Mesenchymal stem cell (in vitro differentiated cells and primary cell): ENCODE results near the gene SLC4A11.

Experiments
- DNase-seq: peaks from one replicate; pipeline ENCODE4 v3.0.0-alpha.2; 2013
- H2AFZ ChIP-seq: one replicate; pipeline ENCODE4 v1.6.1; 2013; ENCODE audit warnings: low read depth, mild to moderate bottlenecking, control low read depth, inconsistent platforms, low read length, moderate library complexity
- H2AK5ac ChIP-seq: 2 replicates; pipeline ENCODE4 v1.6.1; 2013; ENCODE audit warnings: low read length, moderate library complexity, mild to moderate bottlenecking, inconsistent platforms; ENCODE audit not compliant: severe bottlenecking
- H2BK120ac ChIP-seq: one replicate; pipeline ENCODE4 v1.6.1; 2013; ENCODE audit warnings: low read depth, mild to moderate bottlenecking, inconsistent platforms, low read length, moderate library complexity
- H2BK12ac ChIP-seq, 2 experiments: one replicate each; pipeline ENCODE4 v1.6.1; 2013; ENCODE audit warnings: inconsistent platforms in 2 of 2, low read length in 2 of 2, mild to moderate bottlenecking in 2 of 2, moderate library complexity in 2 of 2, control low read depth in 1 of 2
- H2BK15ac ChIP-seq: one replicate; pipeline ENCODE4 v1.6.1; 2013; ENCODE audit warnings: mild to moderate bottlenecking, low read depth, inconsistent platforms; ENCODE audit not compliant: poor library complexity, severe bottlenecking
- H2BK5ac ChIP-seq: 2 replicates; pipeline ENCODE4 v1.6.1; 2013; ENCODE audit warnings: low read depth, mild to moderate bottlenecking, low read length, control low read depth, inconsistent platforms; ENCODE audit not compliant: poor library complexity, severe bottlenecking
- H3K14ac ChIP-seq, 2 experiments: one replicate each; pipeline ENCODE4 v1.6.1; 2013; ENCODE audit warnings: inconsistent platforms in 2 of 2, low read length in 2 of 2, control low read depth in 1 of 2, mild to moderate bottlenecking in 1 of 2, moderate library complexity in 1 of 2
- H3K18ac ChIP-seq, 2 experiments: one replicate each; pipeline ENCODE4 v1.6.1; 2013; ENCODE audit warnings: inconsistent platforms in 2 of 2, low read length in 2 of 2, control low read depth in 1 of 2, low read depth in 1 of 2, mild to moderate bottlenecking in 1 of 2
- H3K23ac ChIP-seq, 2 experiments: one replicate each; pipeline ENCODE4 v1.6.1; 2013; ENCODE audit warnings: inconsistent platforms in 2 of 2, low read length in 2 of 2, mild to moderate bottlenecking in 2 of 2, moderate library complexity in 2 of 2, control low read depth in 1 of 2
- H3K27ac ChIP-seq: 2 replicates; pipeline ENCODE4 v1.5.1; 2013; ENCODE audit warnings: mild to moderate bottlenecking, moderate library complexity, low read length, control low read depth, inconsistent platforms; ENCODE audit not compliant: poor library complexity, severe bottlenecking
- H3K27me3 ChIP-seq, 2 experiments: 2 replicates each; pipeline versions ENCODE4 v1.6.1 to v1.7.0; 2013; ENCODE audit warnings: low read length in 2 of 2, mild to moderate bottlenecking in 2 of 2, moderate library complexity in 2 of 2, control low read depth in 1 of 2, inconsistent platforms in 1 of 2; ENCODE audit not compliant: control insufficient read depth in 1 of 2, insufficient read depth in 1 of 2
- H3K36me3 ChIP-seq, 2 experiments: 2 replicates each; pipeline versions ENCODE4 v1.6.1 to v1.7.0; 2013; ENCODE audit warnings: low read length in 2 of 2, control low read depth in 1 of 2, inconsistent platforms in 1 of 2, low read depth in 1 of 2, mild to moderate bottlenecking in 1 of 2; ENCODE audit not compliant: insufficient read depth in 2 of 2, control insufficient read depth in 1 of 2
- H3K4ac ChIP-seq, 2 experiments: one replicate each; pipeline ENCODE4 v1.6.1; 2013; ENCODE audit warnings: inconsistent platforms in 2 of 2, low read length in 2 of 2, mild to moderate bottlenecking in 2 of 2, moderate library complexity in 2 of 2, control low read depth in 1 of 2, low read depth in 1 of 2
- H3K4me1 ChIP-seq: 2 replicates; pipeline ENCODE4 v1.6.1; 2013; ENCODE audit warnings: low read depth, low read length, control low read depth; ENCODE audit not compliant: control insufficient read depth, insufficient read depth
- H3K4me2 ChIP-seq: 2 replicates; pipeline ENCODE4 v1.6.1; 2013; ENCODE audit warnings: low read length, mild to moderate bottlenecking, inconsistent platforms; ENCODE audit not compliant: poor library complexity, severe bottlenecking
- H3K4me3 ChIP-seq, 2 experiments: 2 replicates each; pipeline versions ENCODE4 v1.5.1 to v1.7.0; 2013; ENCODE audit warnings: low read length in 2 of 2, mild to moderate bottlenecking in 2 of 2, control low read depth in 1 of 2, low read depth in 1 of 2; ENCODE audit not compliant: insufficient read depth in 1 of 2
- H3K79me1 ChIP-seq: replicated peaks from 2 replicates; pipeline ENCODE4 v1.6.1; 2013; ENCODE audit warnings: mild to moderate bottlenecking, control low read depth, low read length, inconsistent platforms; ENCODE audit not compliant: poor library complexity, severe bottlenecking
- H3K9ac ChIP-seq: 2 replicates; pipeline ENCODE4 v1.7.0; 2013; ENCODE audit warnings: mild to moderate bottlenecking, low read length, moderate library complexity
- H3K9me3 ChIP-seq: 2 replicates; pipeline ENCODE4 v1.7.0; 2013; ENCODE audit warnings: mild to moderate bottlenecking, low read length; ENCODE audit not compliant: control insufficient read depth
- H4K8ac ChIP-seq: one replicate; pipeline ENCODE4 v1.6.1; 2013; ENCODE audit warnings: inconsistent platforms, mild to moderate bottlenecking, low read length, moderate library complexity
- H4K91ac ChIP-seq: one replicate; pipeline ENCODE4 v1.6.1; 2013; ENCODE audit warnings: mild to moderate bottlenecking, low read length, inconsistent platforms
- WGBS: methylation state at CpG from one replicate; pipeline ENCODE4 v1.1.7; 2013; ENCODE audit warnings: mixed read lengths; 5-methylcytosine and 5-hydroxymethylcytosine counted together

The SLC4A11 gene

GRCh38 chr20:3275966-3276679 is 37.1 kb upstream of the SLC4A11 start:
- 94% methylated on average over 2 of the region's 2 CpGs for WGBS
- no peak for DNase-seq

GRCh38 chr20:3275064-3275935 is 36.3 kb upstream of the SLC4A11 start:
- Histone ChIP-seq H2BK5ac (no peak overlapping the region), H4K91ac (no peak overlapping the region), H2AFZ (no peak overlapping the region), H3K4me2 (no peak overlapping the region), H3K27ac (no peak overlapping the region), H3K27me3 (no peaks in the 10 kb centered on the region), H3K4ac (no peak overlapping the region), H2BK120ac (no peak overlapping the region), H2BK15ac (no peak overlapping the region), H2AK5ac (no peak overlapping the region), H4K8ac (no peak overlapping the region), H3K79me1 (no peaks in the 10 kb centered on the region), H3K9ac (peak overlapping the region; percentile 9), H3K9me3 (no peaks in the 10 kb centered on the region), H3K4me1 (no peaks in the 10 kb centered on the region), H3K14ac (no peak overlapping the region), H3K36me3 (peaks cover 57 to 73% of the 10 kb centered on the region in 2 experiments), H2BK12ac (no peak overlapping the region), H3K18ac (no peak overlapping the region), H3K23ac (no peak overlapping the region), H3K4me3 (no peak overlapping the region)
- no peak for DNase-seq
- 93% methylated on average over 5 of the region's 5 CpGs for WGBS

More at GRCh38 chr20:3275966-3276679, 37.1 kb upstream of the SLC4A11 start:
- H2BK120ac ChIP-seq = no peak overlapping the region
- H2BK5ac ChIP-seq = no peak overlapping the region
- H2BK15ac ChIP-seq = no peak overlapping the region
- H3K9ac ChIP-seq = peak overlapping the region; percentile 9
- H3K4me3 ChIP-seq = no peak overlapping the region
- no peaks in the 10 kb centered on the region for H3K9me3 ChIP-seq
- no peak overlapping the region for H3K27ac ChIP-seq
- H3K18ac ChIP-seq = no peak overlapping the region
- H2AFZ ChIP-seq = no peak overlapping the region
- no peaks in the 10 kb centered on the region for H3K4me1 ChIP-seq
- H2AK5ac ChIP-seq = no peak overlapping the region
- no peak overlapping the region for H3K23ac ChIP-seq
- H3K27me3 ChIP-seq = no peaks in the 10 kb centered on the region
- no peak overlapping the region for H3K4ac ChIP-seq
- H4K8ac ChIP-seq = no peak overlapping the region
- H4K91ac ChIP-seq = no peak overlapping the region
- H3K36me3 ChIP-seq = peaks cover 58 to 76% of the 10 kb centered on the region in 2 experiments
- no peak overlapping the region for H2BK12ac ChIP-seq
- no peaks in the 10 kb centered on the region for H3K79me1 ChIP-seq
- no peak overlapping the region for H3K4me2 ChIP-seq
- H3K14ac ChIP-seq = no peak overlapping the region

GRCh38 chr20:3273371-3273770 is 34.4 kb upstream of the SLC4A11 start:
- H3K9ac ChIP-seq = no peak overlapping the region
- no peak overlapping the region for H2AK5ac ChIP-seq
- no peak overlapping the region for H2BK15ac ChIP-seq
- H3K36me3 ChIP-seq = peaks cover 58 to 69% of the 10 kb centered on the region in 2 experiments
- no peak overlapping the region for H3K4me3 ChIP-seq
- no peak overlapping the region for H3K23ac ChIP-seq
- H3K27ac ChIP-seq = no peak overlapping the region
- 88% methylated on average over 4 of the region's 4 CpGs for WGBS
- H3K79me1 ChIP-seq = no peaks in the 10 kb centered on the region
- H3K18ac ChIP-seq = no peak overlapping the region
- H2AFZ ChIP-seq = no peak overlapping the region
- no peak overlapping the region for H2BK12ac ChIP-seq
- no peak overlapping the region for H2BK120ac ChIP-seq
- H3K9me3 ChIP-seq = no peaks in the 10 kb centered on the region
- H3K4me1 ChIP-seq = no peaks in the 10 kb centered on the region
- no peak overlapping the region for H4K8ac ChIP-seq
- no peaks in the 10 kb centered on the region for H3K27me3 ChIP-seq
- no peak overlapping the region for H2BK5ac ChIP-seq
- no peak overlapping the region for H4K91ac ChIP-seq
- no peak overlapping the region for H3K4me2 ChIP-seq
- no peak overlapping the region for H3K14ac ChIP-seq
- no peak overlapping the region for H3K4ac ChIP-seq
- DNase-seq = no peak

GRCh38 chr20:3270051-3270450 is 31.1 kb upstream of the SLC4A11 start:
- peaks cover 37 to 60% of the 10 kb centered on the region in 2 experiments for H3K36me3 ChIP-seq
- H4K91ac ChIP-seq = no peak overlapping the region
- H2AK5ac ChIP-seq = no peak overlapping the region
- no peak overlapping the region for H3K23ac ChIP-seq
- no peaks in the 10 kb centered on the region for H3K9me3 ChIP-seq
- H2BK15ac ChIP-seq = no peak overlapping the region
- no peaks in the 10 kb centered on the region for H3K79me1 ChIP-seq
- H3K27ac ChIP-seq = no peak overlapping the region
- no peak overlapping the region for H2BK12ac ChIP-seq
- H2BK5ac ChIP-seq = no peak overlapping the region
- no peaks in the 10 kb centered on the region for H3K27me3 ChIP-seq
- WGBS = 97% methylated on average over 3 of the region's 4 CpGs
- no peaks in the 10 kb centered on the region for H3K4me1 ChIP-seq
- no peak overlapping the region for H3K4me3 ChIP-seq
- H3K18ac ChIP-seq = no peak overlapping the region
- DNase-seq = no peak
- H3K9ac ChIP-seq = no peak overlapping the region
- H4K8ac ChIP-seq = no peak overlapping the region
- no peak overlapping the region for H3K4ac ChIP-seq
- H3K4me2 ChIP-seq = no peak overlapping the region
- no peak overlapping the region for H2AFZ ChIP-seq
- no peak overlapping the region for H2BK120ac ChIP-seq
- no peak overlapping the region for H3K14ac ChIP-seq
